ENCODE measurements around the gene PGLYRP4. TPM values are rescaled to one million over a fixed set of nuclear protein-coding genes. Genes with fewer than 3 reads are reported as not detected.

The PGLYRP4 gene
- total RNA-seq, 2 experiments from 2014 or later: not detected

DNA sequence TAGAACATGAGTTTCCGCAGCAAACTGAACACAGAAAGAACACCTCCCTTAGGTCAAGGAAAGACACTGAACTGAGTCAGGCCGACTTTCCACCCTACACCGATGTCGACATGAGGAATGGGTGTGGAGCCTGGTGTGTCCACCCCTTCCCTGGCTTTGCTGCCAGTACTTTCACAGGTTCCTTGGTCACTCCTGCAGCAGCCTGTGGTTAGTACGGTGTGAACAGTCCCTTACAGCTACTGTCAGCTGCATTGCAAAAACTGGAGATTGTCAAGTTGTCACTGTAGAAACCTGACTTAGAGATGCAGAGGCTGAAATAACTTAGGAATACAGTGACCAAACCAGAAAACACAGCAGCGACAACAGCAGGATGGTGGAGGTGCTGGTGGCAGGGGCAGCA lies 43.0 kb downstream of the PGLYRP4 start:
- H3K27ac Mint-ChIP-seq: no peak overlapping the region
- no peaks in the 10 kb centered on the region for H3K9me3 Mint-ChIP-seq (ENCODE audit: low read depth)
- H3K4me1 Mint-ChIP-seq: no peaks in the 10 kb centered on the region
- H3K36me3 Mint-ChIP-seq: no peaks in the 10 kb centered on the region
- H3K4me3 Mint-ChIP-seq: no peak overlapping the region
- H3K27me3 Mint-ChIP-seq: peaks cover 11% of the 10 kb centered on the region
- ATAC-seq (no peak), DNase-seq (no peak)
- CTCF ChIA-PET: no interaction called here

DNA sequence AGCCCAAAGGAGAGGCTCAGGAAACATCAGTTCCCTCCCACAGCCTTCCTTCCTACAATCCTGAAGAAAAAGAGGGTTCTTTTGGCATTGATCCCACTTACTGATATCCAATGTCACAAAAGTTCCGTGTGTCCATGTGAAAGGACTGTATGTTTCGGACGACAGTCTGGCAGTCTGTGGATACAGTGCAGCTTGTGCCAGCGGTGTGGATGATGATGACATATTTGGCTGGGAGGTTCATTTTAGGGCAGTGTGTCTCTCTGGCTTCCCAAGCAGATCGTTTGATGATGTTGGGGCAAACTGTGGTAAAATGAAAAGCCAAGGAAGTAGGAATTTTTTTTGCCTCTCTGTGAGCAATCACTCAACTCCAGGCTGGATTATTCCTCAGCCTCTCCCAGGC lies 46.3 kb downstream of the PGLYRP4 start:
- Mint-ChIP-seq H3K27me3 (peaks cover 8% of the 10 kb centered on the region), H3K36me3 (no peaks in the 10 kb centered on the region), H3K27ac (no peak overlapping the region), H3K4me3 (no peak overlapping the region), H3K4me1 (no peaks in the 10 kb centered on the region), H3K9me3 (ENCODE audit: low read depth) (no peaks in the 10 kb centered on the region)
- ATAC-seq (no peak), DNase-seq (no peak)
- CTCF ChIA-PET: no interaction called here

DNA sequence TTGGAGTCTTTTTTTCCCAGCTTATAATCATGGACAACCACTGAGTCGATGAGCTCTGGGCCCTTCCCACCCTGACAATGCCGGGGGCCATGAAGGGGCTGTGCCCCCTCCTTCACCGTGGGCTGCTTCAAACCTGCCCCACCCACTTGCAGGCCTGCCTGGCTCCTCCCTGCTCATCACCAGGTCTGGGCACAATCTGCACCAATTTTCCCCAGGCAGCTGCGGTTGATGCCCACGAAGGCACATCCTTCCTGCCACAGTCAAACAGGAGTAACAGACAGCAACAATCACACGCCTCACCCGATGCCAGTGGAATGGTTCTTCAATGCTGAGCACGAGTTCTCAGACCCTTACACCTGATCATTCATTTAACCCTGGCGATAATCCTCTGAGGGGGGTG lies 54.8 kb downstream of the PGLYRP4 start:
- H3K9me3 Mint-ChIP-seq (ENCODE audit: low read depth): no peaks in the 10 kb centered on the region
- H3K4me3 Mint-ChIP-seq: no peak overlapping the region
- H3K36me3 Mint-ChIP-seq: no peaks in the 10 kb centered on the region
- no peak for DNase-seq
- ATAC-seq: no peak
- H3K4me1 Mint-ChIP-seq: peaks cover 27% of the 10 kb centered on the region
- H3K27me3 Mint-ChIP-seq: peaks cover 7% of the 10 kb centered on the region
- CTCF ChIA-PET: no interaction called here
- H3K27ac Mint-ChIP-seq: no peak overlapping the region

DNA sequence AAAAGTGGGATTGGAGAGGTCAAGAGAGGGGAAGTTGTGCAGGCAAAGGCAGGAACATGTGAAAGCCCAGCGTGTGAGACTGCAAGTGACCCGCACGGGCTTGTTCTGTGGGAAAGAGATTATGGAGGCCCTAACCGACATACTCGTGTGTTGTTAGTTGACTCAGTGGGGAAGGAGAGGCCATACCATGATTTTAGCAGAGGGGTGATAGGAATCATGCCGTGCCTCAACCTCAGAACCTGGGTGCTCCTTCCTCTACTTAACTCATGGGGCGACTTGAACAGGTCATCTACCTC lies 55.2 kb downstream of the PGLYRP4 start:
- Mint-ChIP-seq H3K4me3 (no peak overlapping the region), H3K4me1 (peaks cover 27% of the 10 kb centered on the region), H3K27ac (no peak overlapping the region), H3K27me3 (peaks cover 7% of the 10 kb centered on the region), H3K36me3 (no peaks in the 10 kb centered on the region), H3K9me3 (ENCODE audit: low read depth) (no peaks in the 10 kb centered on the region)
- peak; percentile 22 for DNase-seq
- no peak for ATAC-seq
- CTCF ChIA-PET: no interaction called here

DNA sequence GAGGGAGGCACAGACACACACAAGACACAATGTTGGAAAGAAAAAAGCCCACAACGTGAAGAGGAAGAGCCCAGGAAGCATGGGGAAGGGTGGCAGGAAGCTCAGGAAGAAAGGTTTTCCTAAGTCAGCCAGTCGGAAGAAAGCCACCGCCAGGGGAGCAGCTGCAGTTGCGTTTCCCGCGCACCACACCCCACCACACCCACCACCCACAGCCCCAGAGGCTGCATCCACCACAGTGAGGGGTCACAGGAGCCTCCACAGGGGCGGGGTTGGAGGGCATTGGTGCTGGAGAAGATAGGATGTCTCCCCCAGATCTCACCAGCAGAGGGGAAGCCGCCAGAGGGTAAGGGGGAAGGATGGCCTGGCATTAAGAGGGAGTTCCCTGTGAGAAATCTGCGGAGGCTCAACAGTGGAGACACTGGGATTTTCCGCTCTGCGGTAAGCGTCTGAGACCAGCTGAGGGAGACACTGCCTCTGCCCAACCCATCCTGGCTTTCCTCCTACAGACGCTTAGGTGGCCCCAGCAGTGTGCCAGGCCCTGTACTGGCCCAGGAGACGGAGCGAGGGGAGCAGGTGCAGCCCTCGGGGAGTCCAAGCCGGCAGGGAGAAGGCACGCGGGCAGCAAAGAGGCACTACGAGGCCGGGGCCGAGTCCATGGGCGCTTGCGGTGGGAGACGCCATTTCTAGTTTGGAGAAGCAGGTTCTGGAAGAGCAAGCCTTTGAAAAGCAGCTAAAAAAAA lies 55.7 kb downstream of the PGLYRP4 start:
- DNase-seq (peak; percentile 30), ATAC-seq (no peak)
- H3K4me1 Mint-ChIP-seq: peaks cover 27% of the 10 kb centered on the region
- CTCF ChIA-PET: no interaction called here
- H3K27me3 Mint-ChIP-seq: peaks cover 7% of the 10 kb centered on the region
- no peak overlapping the region for H3K4me3 Mint-ChIP-seq
- H3K36me3 Mint-ChIP-seq: no peaks in the 10 kb centered on the region
- no peak overlapping the region for H3K27ac Mint-ChIP-seq
- H3K9me3 Mint-ChIP-seq (ENCODE audit: low read depth): no peaks in the 10 kb centered on the region

DNA sequence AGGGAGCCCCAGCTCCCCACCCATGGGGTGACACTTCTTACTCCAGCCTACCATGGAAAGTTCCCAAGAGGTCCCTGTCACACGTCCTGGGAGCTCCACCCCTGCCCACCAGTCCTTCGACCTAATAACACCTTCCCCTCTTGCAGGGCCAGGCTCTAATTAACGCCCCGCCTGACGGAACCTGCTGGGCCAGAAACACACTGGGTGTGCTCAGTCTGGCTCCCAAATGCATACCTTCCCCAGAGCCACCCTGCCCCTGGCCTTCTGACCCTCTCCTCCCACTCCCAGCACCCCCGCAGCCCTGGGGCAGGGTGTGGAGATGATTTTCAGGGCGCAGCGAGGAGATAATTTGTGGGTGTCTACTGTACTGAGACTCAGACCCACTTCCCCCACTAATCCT lies 56.5 kb downstream of the PGLYRP4 start:
- CTCF ChIA-PET: no interaction called here
- no peak for ATAC-seq

DNA sequence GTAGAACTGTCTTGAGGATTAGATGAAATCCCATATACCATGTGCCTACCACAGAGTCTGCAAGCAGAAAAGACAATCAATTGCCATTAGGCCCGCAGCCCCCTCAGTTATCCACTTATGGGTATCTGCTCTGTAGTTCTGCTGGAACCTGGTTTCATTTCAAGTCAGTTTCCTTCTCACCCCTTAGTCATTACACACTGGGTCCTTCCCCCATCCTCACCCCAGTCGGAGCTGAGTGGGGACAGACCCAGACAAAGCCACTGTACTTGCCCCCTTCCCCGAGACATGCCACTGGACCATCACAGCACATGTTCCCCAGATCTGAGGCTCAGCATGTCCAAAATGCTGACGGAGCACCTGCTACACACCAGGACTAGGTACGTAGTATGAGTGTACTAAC lies 57.1 kb downstream of the PGLYRP4 start:
- no peak overlapping the region for H3K4me3 Mint-ChIP-seq

More for the DNA sequence above, 56.5 kb downstream of the PGLYRP4 start:
- H3K27ac Mint-ChIP-seq: no peak overlapping the region
- no peak overlapping the region for H3K4me3 Mint-ChIP-seq
- peaks cover 27% of the 10 kb centered on the region for H3K4me1 Mint-ChIP-seq
- no peaks in the 10 kb centered on the region for H3K36me3 Mint-ChIP-seq
- H3K9me3 Mint-ChIP-seq (ENCODE audit: low read depth): no peaks in the 10 kb centered on the region
- DNase-seq: no peak
- peaks cover 7% of the 10 kb centered on the region for H3K27me3 Mint-ChIP-seq

DNA sequence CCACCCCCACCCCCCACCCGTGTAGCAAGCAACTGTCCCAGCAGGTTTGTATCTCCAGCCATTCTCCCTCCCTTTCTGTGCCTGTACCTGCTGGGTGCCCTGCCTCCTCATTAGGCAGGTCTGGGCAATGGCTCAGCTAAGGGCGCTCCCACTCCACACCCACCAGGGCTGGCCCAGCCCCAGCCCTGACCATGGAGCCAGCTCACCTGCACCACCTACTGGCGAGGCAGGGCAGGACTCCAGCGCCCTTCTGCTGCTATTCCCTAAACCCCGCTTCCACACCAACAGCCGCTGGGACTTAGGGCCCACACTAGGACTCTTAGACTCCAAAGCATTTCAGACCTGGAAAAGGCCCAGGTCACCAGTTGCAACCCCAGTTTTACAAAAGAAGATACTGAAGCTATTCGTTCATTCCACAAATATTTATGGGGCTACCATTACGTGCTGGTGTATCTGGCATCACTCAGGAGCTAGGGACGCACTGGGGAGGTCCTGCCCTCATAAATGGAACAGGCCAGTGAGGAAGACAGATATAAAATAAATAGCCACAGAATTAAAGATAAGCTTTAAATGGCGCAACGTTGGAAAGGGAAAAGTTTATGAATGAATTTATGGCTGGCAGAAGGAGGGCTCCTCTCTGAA lies 59.9 kb downstream of the PGLYRP4 start:
- peak; percentile 63 for ATAC-seq

More for the DNA sequence above, 57.1 kb downstream of the PGLYRP4 start:
- no peak for DNase-seq
- peak; percentile 67 for ATAC-seq
- no peak overlapping the region for H3K27ac Mint-ChIP-seq
- H3K4me1 Mint-ChIP-seq: peaks cover 27% of the 10 kb centered on the region
- CTCF ChIA-PET: no interaction called here
- H3K9me3 Mint-ChIP-seq (ENCODE audit: low read depth): no peaks in the 10 kb centered on the region
- H3K36me3 Mint-ChIP-seq: no peaks in the 10 kb centered on the region
- H3K27me3 Mint-ChIP-seq: peaks cover 7% of the 10 kb centered on the region

More for the DNA sequence above, 59.9 kb downstream of the PGLYRP4 start:
- CTCF ChIA-PET: interaction anchor here (0.5 to 2.0 kb wide), 4 partner anchors 11 to 302 kb away, joined by 3 to 5 read pairs (median 4); no protein-coding TSS in a partner anchor
- H3K4me1 Mint-ChIP-seq: peaks cover 21% of the 10 kb centered on the region
- H3K27ac Mint-ChIP-seq: no peak overlapping the region
- no peaks in the 10 kb centered on the region for H3K36me3 Mint-ChIP-seq
- peaks cover 14% of the 10 kb centered on the region for H3K27me3 Mint-ChIP-seq
- no peak for DNase-seq
- H3K9me3 Mint-ChIP-seq (ENCODE audit: low read depth): no peaks in the 10 kb centered on the region
- H3K4me3 Mint-ChIP-seq: no peak overlapping the region

Other genes with a start within 250 kb of the PGLYRP4 start
- gene SPRR2F, start 235.3 kb downstream of the PGLYRP4 start, total RNA-seq: not detected
- gene SPRR2G, start 198.0 kb downstream of the PGLYRP4 start, total RNA-seq: not detected
- not detected for gene LELP1, start 145.4 kb downstream of the PGLYRP4 start, total RNA-seq
- not detected for gene PRR9, start 131.3 kb downstream of the PGLYRP4 start, total RNA-seq
- gene LORICRIN, start 89.2 kb downstream of the PGLYRP4 start, total RNA-seq: not detected
- not detected for gene PGLYRP3, start 35.9 kb downstream of the PGLYRP4 start, total RNA-seq
- gene S100A9, start 9.0 kb upstream of the PGLYRP4 start, total RNA-seq: not detected
- not detected for gene S100A12, start 26.8 kb upstream of the PGLYRP4 start, total RNA-seq
- not detected for gene S100A8, start 42.2 kb upstream of the PGLYRP4 start, total RNA-seq
- not detected for gene S100A7A, start 67.7 kb upstream of the PGLYRP4 start, total RNA-seq
- not detected for gene S100A7, start 111.8 kb upstream of the PGLYRP4 start, total RNA-seq
- 100 to 1,000 TPM; 386 to 543 TPM for gene S100A6, start 187.2 kb upstream of the PGLYRP4 start, total RNA-seq
- 1 to 10 TPM; 1.6 to 3.0 TPM for gene S100A5, start 192.1 kb upstream of the PGLYRP4 start, total RNA-seq
- gene S100A4, start 197.0 kb upstream of the PGLYRP4 start, total RNA-seq: 100 to 1,000 TPM; 898 to 906 TPM
- not detected for gene S100A3, start 200.4 kb upstream of the PGLYRP4 start, total RNA-seq
- gene S100A2, start 217.0 kb upstream of the PGLYRP4 start, total RNA-seq: under 1 TPM; 0.50 to 0.96 TPM